OCI-LY1 (cell line): Measurements from ENCODE around the gene ZNF136.

Experiments used
- H2AFZ ChIP-seq: fragments of 200-600 bp; sonication (generic), shearing (Covaris generic); 2 replicates; pipeline ENCODE4 v1.6.0; 2014; ENCODE audit warnings: antibody characterized with exemption, mild to moderate bottlenecking, low read length
- H3F3A ChIP-seq: fragments of 200-600 bp; sonication (generic), shearing (Covaris generic); 2 replicates; pipeline ENCODE4 v1.6.0; 2014; ENCODE audit warnings: mild to moderate bottlenecking, antibody characterized with exemption, low read length, moderate library complexity; ENCODE audit not compliant: insufficient read depth
- H3K27ac ChIP-seq: fragments of 200-600 bp; sonication (generic); 2 replicates; pipeline ENCODE4 v1.5.1; 2014; ENCODE audit warnings: low read length, mixed run types, mild to moderate bottlenecking, low read depth; ENCODE audit not compliant: poor library complexity, severe bottlenecking
- H3K27me3 ChIP-seq: fragments of 200-600 bp; sonication (generic); 2 replicates; pipeline ENCODE4 v1.6.0; 2014; ENCODE audit warnings: antibody characterized with exemption, mild to moderate bottlenecking, low read length, moderate library complexity; ENCODE audit not compliant: insufficient read depth
- H3K36me3 ChIP-seq: fragments of 200-600 bp; sonication (generic); 2 replicates; pipeline ENCODE4 v1.6.1; 2014; ENCODE audit warnings: mild to moderate bottlenecking, antibody characterized with exemption, low read length, moderate library complexity, mixed read lengths; ENCODE audit not compliant: insufficient read depth
- H3K4me1 ChIP-seq: fragments of 200-600 bp; sonication (generic); 2 replicates; pipeline ENCODE4 v1.5.1; 2014; ENCODE audit warnings: mild to moderate bottlenecking, low read length, moderate library complexity; ENCODE audit not compliant: insufficient read depth, severe bottlenecking
- H3K4me2 ChIP-seq: fragments of 200-600 bp; sonication (generic), shearing (Covaris generic); 2 replicates; pipeline ENCODE4 v1.6.1; 2014; ENCODE audit warnings: low read length
- H3K4me3 ChIP-seq: fragments of 200-600 bp; sonication (generic); 2 replicates; pipeline ENCODE4 v1.5.1; 2014; ENCODE audit warnings: low read length, low read depth, mild to moderate bottlenecking, mixed read lengths; ENCODE audit not compliant: poor library complexity, severe bottlenecking
- H3K79me2 ChIP-seq: fragments of 200-600 bp; shearing (Covaris generic); 2 replicates; pipeline ENCODE4 v1.6.1; 2016; ENCODE audit warnings: mixed run types, low read length, mixed read lengths; ENCODE audit not compliant: insufficient read depth
- H3K9ac ChIP-seq: fragments of 200-600 bp; sonication (generic), shearing (Covaris generic); 2 replicates; pipeline ENCODE4 v1.6.1; 2014; ENCODE audit warnings: mild to moderate bottlenecking, low read length, mixed read lengths
- H3K9me2 ChIP-seq: fragments of 200-600 bp; sonication (generic), shearing (Covaris generic); 2 replicates; pipeline ENCODE4 v1.6.1; 2014; ENCODE audit warnings: low read depth, mild to moderate bottlenecking, low read length, mixed read lengths
- H3K9me3 ChIP-seq: fragments of 200-600 bp; shearing (Covaris generic); 2 replicates; pipeline ENCODE4 v1.6.1; 2014; ENCODE audit warnings: low read length, mixed read lengths
- H4K20me1 ChIP-seq: fragments of 200-600 bp; sonication (generic), shearing (Covaris generic); 2 replicates; pipeline ENCODE4 v1.6.0; 2016; ENCODE audit warnings: mild to moderate bottlenecking, low read length; ENCODE audit not compliant: insufficient read depth
- EZH2 ChIP-seq: fragments of 200-600 bp; sonication (generic), shearing (Covaris generic); IDR thresholded peaks from 2 replicates; pipeline ENCODE4 v1.8.0; 2017; ENCODE audit warnings: borderline replicate concordance, mixed run types, mild to moderate bottlenecking, antibody characterized with exemption, low read length, moderate library complexity, mixed read lengths
- TF ChIP-seq, protein P1 (sequence below): fragments of 200-600 bp; sonication (generic), shearing (Covaris generic); IDR thresholded peaks from 2 replicates; pipeline ENCODE4 v1.5.1; 2017; ENCODE audit warnings: mild to moderate bottlenecking, antibody characterized with exemption, low read length, moderate library complexity, mixed read lengths

ZNF136 gene

DNA sequence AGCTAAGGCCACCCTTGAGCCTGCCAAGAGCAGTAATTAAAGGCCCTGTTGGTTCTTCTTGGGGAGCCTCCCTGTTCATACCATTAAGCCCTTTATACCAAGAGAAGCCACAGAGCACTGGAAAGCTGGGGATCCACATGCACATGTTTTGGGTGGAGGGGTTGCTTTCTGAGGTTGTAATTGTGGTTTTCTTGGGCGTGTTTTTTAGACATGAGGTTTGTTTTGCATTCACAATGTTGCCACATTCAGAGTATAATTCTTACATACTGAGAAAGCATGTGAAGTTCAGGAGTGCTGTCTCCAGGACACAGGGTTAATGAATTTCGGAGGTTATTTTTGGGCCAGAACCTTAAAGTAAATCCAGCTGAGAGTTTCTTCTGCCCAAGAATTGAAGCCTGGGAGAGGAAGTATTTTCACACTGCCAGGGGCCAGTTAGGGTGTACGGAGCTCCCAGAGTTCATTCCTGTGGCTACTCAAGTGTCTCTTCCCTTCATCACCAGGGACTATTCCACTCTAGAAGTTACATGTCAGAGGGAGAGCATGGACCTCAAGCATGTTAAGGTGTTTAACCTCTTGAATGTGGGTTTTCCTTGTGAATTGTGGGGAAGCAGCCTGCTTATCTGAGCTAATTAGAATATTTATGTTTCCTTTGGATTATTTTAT is 37.0 kb downstream of the ZNF136 start:
- no peaks in the 10 kb centered on the region for H4K20me1 ChIP-seq
- TF ChIP-seq, protein P1, sequence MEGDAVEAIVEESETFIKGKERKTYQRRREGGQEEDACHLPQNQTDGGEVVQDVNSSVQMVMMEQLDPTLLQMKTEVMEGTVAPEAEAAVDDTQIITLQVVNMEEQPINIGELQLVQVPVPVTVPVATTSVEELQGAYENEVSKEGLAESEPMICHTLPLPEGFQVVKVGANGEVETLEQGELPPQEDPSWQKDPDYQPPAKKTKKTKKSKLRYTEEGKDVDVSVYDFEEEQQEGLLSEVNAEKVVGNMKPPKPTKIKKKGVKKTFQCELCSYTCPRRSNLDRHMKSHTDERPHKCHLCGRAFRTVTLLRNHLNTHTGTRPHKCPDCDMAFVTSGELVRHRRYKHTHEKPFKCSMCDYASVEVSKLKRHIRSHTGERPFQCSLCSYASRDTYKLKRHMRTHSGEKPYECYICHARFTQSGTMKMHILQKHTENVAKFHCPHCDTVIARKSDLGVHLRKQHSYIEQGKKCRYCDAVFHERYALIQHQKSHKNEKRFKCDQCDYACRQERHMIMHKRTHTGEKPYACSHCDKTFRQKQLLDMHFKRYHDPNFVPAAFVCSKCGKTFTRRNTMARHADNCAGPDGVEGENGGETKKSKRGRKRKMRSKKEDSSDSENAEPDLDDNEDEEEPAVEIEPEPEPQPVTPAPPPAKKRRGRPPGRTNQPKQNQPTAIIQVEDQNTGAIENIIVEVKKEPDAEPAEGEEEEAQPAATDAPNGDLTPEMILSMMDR = no peak
- no peak for TF ChIP-seq EZH2
- H3K4me3 ChIP-seq = no peak overlapping the region
- no peak overlapping the region for H2AFZ ChIP-seq
- H3K4me2 ChIP-seq = no peak overlapping the region
- no peaks in the 10 kb centered on the region for H3K27me3 ChIP-seq
- no peaks in the 10 kb centered on the region for H3K79me2 ChIP-seq
- peaks cover 26% of the 10 kb centered on the region for H3K9me3 ChIP-seq
- H3K4me1 ChIP-seq = no peaks in the 10 kb centered on the region
- H3K9me2 ChIP-seq = no peaks in the 10 kb centered on the region
- H3K27ac ChIP-seq = no peak overlapping the region
- peaks cover under 1% of the 10 kb centered on the region; the same call in 1 of the 2 replicates for H3K36me3 ChIP-seq
- H3F3A ChIP-seq = no peaks in the 10 kb centered on the region
- no peak overlapping the region for H3K9ac ChIP-seq

DNA sequence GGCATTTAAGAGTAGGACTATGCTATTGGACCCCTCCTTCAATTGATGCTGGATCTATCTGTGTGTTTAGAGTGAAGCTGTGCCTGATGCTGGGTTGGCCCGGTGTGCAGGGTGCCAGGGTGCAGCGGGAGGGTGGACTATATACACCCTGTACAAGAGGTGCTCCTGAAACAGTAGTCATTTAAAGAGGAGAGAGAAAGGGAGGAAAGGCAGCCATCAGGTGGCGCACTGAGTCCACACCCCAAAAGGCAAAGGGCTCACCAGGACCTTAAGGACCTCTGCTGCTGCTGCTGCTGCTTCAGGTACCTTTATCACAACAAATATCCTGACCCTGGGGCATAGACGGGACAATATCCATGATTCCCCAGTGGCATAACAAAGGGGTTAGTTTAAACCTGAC is 39.4 kb downstream of the ZNF136 start:
- no peaks in the 10 kb centered on the region; the same call in 1 of the 2 replicates for H3K36me3 ChIP-seq
- H3F3A ChIP-seq = no peaks in the 10 kb centered on the region
- no peaks in the 10 kb centered on the region for H4K20me1 ChIP-seq
- no peak overlapping the region for H3K27ac ChIP-seq
- H3K9me2 ChIP-seq = no peaks in the 10 kb centered on the region
- no peaks in the 10 kb centered on the region for H3K79me2 ChIP-seq
- no peak overlapping the region for H3K4me3 ChIP-seq
- H3K27me3 ChIP-seq = no peaks in the 10 kb centered on the region
- H3K9ac ChIP-seq = no peak overlapping the region
- H3K4me1 ChIP-seq = no peaks in the 10 kb centered on the region
- H2AFZ ChIP-seq = no peak overlapping the region
- H3K9me3 ChIP-seq = peaks cover 33% of the 10 kb centered on the region
- no peak overlapping the region for H3K4me2 ChIP-seq
- TF ChIP-seq, protein P1 = peak; percentile 30; the same call in 1 of the 2 replicates
- TF ChIP-seq EZH2 = no peak

DNA sequence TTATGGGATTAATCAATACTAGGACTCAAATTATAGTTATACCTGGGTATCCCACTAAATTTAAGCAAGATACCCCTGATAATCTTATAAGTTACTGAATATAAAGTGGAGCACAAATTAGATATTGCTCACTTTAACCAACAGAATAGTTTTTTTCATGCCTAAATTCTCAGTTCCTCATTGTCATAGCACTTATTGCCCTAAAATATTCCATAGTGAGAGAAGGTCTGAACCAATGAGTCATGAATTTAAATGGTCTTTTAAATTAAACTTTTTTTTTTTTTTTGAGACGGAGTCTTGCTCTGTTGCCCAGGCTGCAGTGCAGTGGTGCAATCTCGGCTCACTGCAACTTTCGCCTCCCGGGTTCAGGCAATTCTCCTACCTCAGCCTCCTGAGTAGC is 42.4 kb downstream of the ZNF136 start:
- no peaks in the 10 kb centered on the region for H4K20me1 ChIP-seq
- peaks cover 39% of the 10 kb centered on the region for H3K9me3 ChIP-seq
- no peaks in the 10 kb centered on the region for H3K4me1 ChIP-seq
- no peak overlapping the region for H3K9ac ChIP-seq
- no peak overlapping the region for H3K4me3 ChIP-seq
- H3K36me3 ChIP-seq = no peaks in the 10 kb centered on the region; the same call in 1 of the 2 replicates
- no peaks in the 10 kb centered on the region for H3K79me2 ChIP-seq
- no peaks in the 10 kb centered on the region for H3K9me2 ChIP-seq
- no peak overlapping the region for H3K27ac ChIP-seq
- H3F3A ChIP-seq = no peaks in the 10 kb centered on the region
- no peak overlapping the region for H3K4me2 ChIP-seq
- TF ChIP-seq, protein P1 = no peak
- TF ChIP-seq EZH2 = no peak
- H2AFZ ChIP-seq = no peak overlapping the region
- H3K27me3 ChIP-seq = no peaks in the 10 kb centered on the region
